ENCODE data around the gene ACOT7. TPM values are rescaled to one million over a fixed set of nuclear protein-coding genes. Genes with fewer than 3 reads are reported as not detected.

ACOT7 gene
- total RNA-seq, 4 donors from 2014 or later, result 15.0 to 38.7 (median 28.6) TPM

- 94% methylated on average over 8 of the region's 8 CpGs for WGBS
- Histone ChIP-seq H3K9me3 (no peaks in the 10 kb centered on the region), H3K27ac (replicated peaks in 1 of 4) (no peak overlapping the region), H3K4me1 (no peaks in the 10 kb centered on the region), H3K27me3 (no peaks in the 10 kb centered on the region), H3K36me3 (no peaks in the 10 kb centered on the region), H3K4me3 (no peak overlapping the region)
- no peak for DNase-seq (ENCODE audit: extremely low spot score)
- TF ChIP-seq, protein P1, sequence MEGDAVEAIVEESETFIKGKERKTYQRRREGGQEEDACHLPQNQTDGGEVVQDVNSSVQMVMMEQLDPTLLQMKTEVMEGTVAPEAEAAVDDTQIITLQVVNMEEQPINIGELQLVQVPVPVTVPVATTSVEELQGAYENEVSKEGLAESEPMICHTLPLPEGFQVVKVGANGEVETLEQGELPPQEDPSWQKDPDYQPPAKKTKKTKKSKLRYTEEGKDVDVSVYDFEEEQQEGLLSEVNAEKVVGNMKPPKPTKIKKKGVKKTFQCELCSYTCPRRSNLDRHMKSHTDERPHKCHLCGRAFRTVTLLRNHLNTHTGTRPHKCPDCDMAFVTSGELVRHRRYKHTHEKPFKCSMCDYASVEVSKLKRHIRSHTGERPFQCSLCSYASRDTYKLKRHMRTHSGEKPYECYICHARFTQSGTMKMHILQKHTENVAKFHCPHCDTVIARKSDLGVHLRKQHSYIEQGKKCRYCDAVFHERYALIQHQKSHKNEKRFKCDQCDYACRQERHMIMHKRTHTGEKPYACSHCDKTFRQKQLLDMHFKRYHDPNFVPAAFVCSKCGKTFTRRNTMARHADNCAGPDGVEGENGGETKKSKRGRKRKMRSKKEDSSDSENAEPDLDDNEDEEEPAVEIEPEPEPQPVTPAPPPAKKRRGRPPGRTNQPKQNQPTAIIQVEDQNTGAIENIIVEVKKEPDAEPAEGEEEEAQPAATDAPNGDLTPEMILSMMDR (IDR thresholded peaks at IDR 0.05), result no peak
- TF ChIP-seq POLR2AphosphoS5 (IDR thresholded peaks at IDR 0.05) (no peak), EP300 (IDR thresholded peaks at IDR 0.05) (no peak), POLR2A (IDR thresholded peaks at IDR 0.05; ENCODE audit: low read depth) (no peak)
- intact Hi-C loops (cut with DNase I), result no loop called here
These were observed 92.0 kb downstream of the ACOT7 start for GRCh38 chr1:6301526-6301925.

DNA sequence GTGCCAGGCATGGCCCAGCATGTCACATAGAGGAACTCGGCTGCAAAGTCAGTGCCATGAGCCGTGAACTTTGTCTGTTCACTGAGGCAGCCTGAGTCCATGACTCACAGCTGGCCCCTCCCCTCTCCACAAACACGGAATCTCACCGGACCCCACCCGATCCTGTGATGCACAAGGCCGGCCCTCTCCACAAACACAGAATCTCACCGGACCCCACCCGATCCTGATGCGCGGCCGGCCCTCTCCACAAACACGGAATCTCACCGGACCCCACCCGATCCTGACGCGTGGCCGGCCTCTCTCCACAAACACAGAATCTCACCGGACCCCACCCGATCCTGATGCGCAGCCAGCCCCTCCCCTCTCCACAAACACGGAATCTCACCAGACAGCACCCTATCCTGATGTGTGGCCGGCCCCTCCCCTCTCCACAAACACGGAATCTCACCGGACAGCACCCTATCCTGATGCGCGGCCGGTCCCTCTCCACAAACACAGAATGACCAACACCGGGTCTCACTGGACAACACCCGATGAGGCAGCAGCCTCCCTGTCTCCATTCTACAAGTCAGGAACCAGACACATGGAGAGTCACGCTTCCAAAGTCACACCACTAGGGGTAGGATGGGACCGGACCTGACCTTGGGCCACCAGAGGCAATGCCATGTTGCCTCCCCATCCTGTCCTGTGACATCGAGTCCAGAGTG, 93.1 kb downstream of the ACOT7 start:
- TF ChIP-seq, protein P1 (IDR thresholded peaks at IDR 0.05), result no peak
- no peak for TF ChIP-seq POLR2A (IDR thresholded peaks at IDR 0.05; ENCODE audit: low read depth)
- TF ChIP-seq POLR2AphosphoS5 (IDR thresholded peaks at IDR 0.05), result no peak
- TF ChIP-seq EP300 (IDR thresholded peaks at IDR 0.05), result no peak
- Histone ChIP-seq H3K36me3 (no peaks in the 10 kb centered on the region), H3K27me3 (no peaks in the 10 kb centered on the region), H3K9me3 (no peaks in the 10 kb centered on the region), H3K27ac (replicated peaks in 1 of 4) (no peak overlapping the region), H3K4me1 (no peaks in the 10 kb centered on the region), H3K4me3 (no peak overlapping the region)
- WGBS, result 94% methylated on average over 29 of the region's 32 CpGs
- intact Hi-C loops (cut with DNase I), result no loop called here
- DNase-seq (ENCODE audit: extremely low spot score), result no peak

GRCh38 chr1:6299557-6300165, 93.9 kb downstream of the ACOT7 start:
- WGBS, result 97% methylated on average over 15 of the region's 15 CpGs
- Histone ChIP-seq H3K4me3 (no peak overlapping the region), H3K27me3 (no peaks in the 10 kb centered on the region), H3K4me1 (no peaks in the 10 kb centered on the region), H3K36me3 (peaks cover 0 to 4% (median under 1%) of the 10 kb centered on the region in 4 donors), H3K9me3 (no peaks in the 10 kb centered on the region), H3K27ac (replicated peaks in 1 of 4) (no peak overlapping the region)
- no peak for DNase-seq (ENCODE audit: extremely low spot score)
- TF ChIP-seq POLR2AphosphoS5 (IDR thresholded peaks at IDR 0.05), result no peak
- TF ChIP-seq POLR2A (IDR thresholded peaks at IDR 0.05; ENCODE audit: low read depth), result no peak
- TF ChIP-seq, protein P1 (IDR thresholded peaks at IDR 0.05), result no peak
- TF ChIP-seq EP300 (IDR thresholded peaks at IDR 0.05), result no peak
- intact Hi-C loops (cut with DNase I), result no loop called here

DNA sequence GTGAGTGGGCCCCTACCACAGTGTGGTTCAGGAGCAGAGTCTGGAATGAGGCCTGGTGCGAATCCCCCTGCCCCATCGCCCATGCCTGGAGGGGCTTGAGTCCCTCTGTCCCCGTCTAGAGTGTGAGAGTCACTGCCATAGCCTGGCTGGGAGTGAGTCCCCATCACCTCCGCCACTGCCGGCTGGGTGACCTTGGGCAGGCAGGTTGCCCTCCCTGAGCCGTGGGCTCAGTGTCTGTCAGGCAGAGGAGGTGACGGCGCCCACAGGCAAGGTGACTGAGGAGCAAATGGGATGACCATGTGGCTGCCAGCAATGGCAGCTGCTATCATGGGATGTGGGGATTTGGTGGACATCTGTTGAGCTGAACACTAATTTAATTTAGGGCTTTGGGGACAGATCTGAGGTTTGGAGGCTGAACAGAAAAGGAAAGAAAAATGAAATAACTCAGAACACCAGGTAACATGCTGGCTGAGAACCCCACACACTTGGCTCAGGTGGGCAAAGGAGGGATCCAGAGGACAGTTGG, 94.6 kb downstream of the ACOT7 start:
- Histone ChIP-seq H3K27ac (replicated peaks in 1 of 4) (no peak overlapping the region), H3K4me1 (no peaks in the 10 kb centered on the region), H3K36me3 (peaks cover 0 to 11% (median 5%) of the 10 kb centered on the region in 4 donors), H3K9me3 (no peaks in the 10 kb centered on the region), H3K4me3 (no peak overlapping the region), H3K27me3 (no peaks in the 10 kb centered on the region)
- DNase-seq (ENCODE audit: extremely low spot score), result no peak
- TF ChIP-seq EP300 (IDR thresholded peaks at IDR 0.05) (no peak), POLR2AphosphoS5 (IDR thresholded peaks at IDR 0.05) (no peak), POLR2A (IDR thresholded peaks at IDR 0.05; ENCODE audit: low read depth) (no peak)
- TF ChIP-seq, protein P1 (IDR thresholded peaks at IDR 0.05), result no peak
- 100% methylated on average over 6 of the region's 8 CpGs for WGBS
- intact Hi-C loops (cut with DNase I), result no loop called here

All from esophagus muscularis mucosa (tissue), 4 donors.